ENCODE results near the gene CDH8. TPM values are rescaled to one million over a fixed set of nuclear protein-coding genes. Genes with fewer than 3 reads are reported as not detected.

CDH8 gene
- 2.1 TPM in 2 replicates for total RNA-seq
- 2.2 and 4.8 TPM in 2 replicates for polyA plus RNA-seq

- no peak within 1 kb of the TSS for H3K27ac ChIP-seq
- H3K9me3 ChIP-seq (ENCODE audit: low read depth) = no peaks in the 10 kb centered on the region
- H3K4me1 ChIP-seq (ENCODE audit: insufficient read depth) = peaks cover 9% of the 10 kb centered on the region
- peak within 1 kb of the TSS; percentile 39 for H2AFZ ChIP-seq
- peak within 1 kb of the TSS; percentile 89 for H3K4me2 ChIP-seq
- H3K36me3 ChIP-seq (replicated peaks; ENCODE audit: insufficient read depth, low read depth) = no peaks in the 10 kb centered on the region
- WGBS (ENCODE audit: low lambda C conversion rate, missing lambda C conversion rate) = 1% methylated on average over 46 of the region's 60 CpGs
- peak within 1 kb of the TSS; percentile 25 for H3K4me3 ChIP-seq
- DNase-seq (ENCODE audit: low spot score) = peak; percentile 40
- H3K79me2 ChIP-seq = no peaks in the 10 kb centered on the region
- H3K27me3 ChIP-seq = peaks cover 78% of the 10 kb centered on the region
- no peaks in the 10 kb centered on the region for H3K9me2 ChIP-seq (replicated peaks; ENCODE audit: insufficient read depth)
- H4K20me1 ChIP-seq (ENCODE audit: insufficient read depth, poor library complexity, severe bottlenecking) = no peaks in the 10 kb centered on the region
- no peak for TF ChIP-seq CTCF (IDR thresholded peaks at IDR 0.05; ENCODE audit: poor library complexity)
- peak; percentile 7 for TF ChIP-seq EZH2 (IDR thresholded peaks at IDR 0.05; ENCODE audit: borderline replicate concordance)
Measured at GRCh38 chr16:62036101-62036801, at the start of gene CDH8. TSS of gene CDH8 (minus strand) at chr16:62036438. CDS start at chr16:62021403, 15,035 bp downstream.

- Histone ChIP-seq H3K4me1 (ENCODE audit: insufficient read depth) (no peaks in the 10 kb centered on the region), H3K9me3 (ENCODE audit: low read depth) (no peaks in the 10 kb centered on the region), H3K27ac (no peak overlapping the region), H4K20me1 (ENCODE audit: insufficient read depth, poor library complexity, severe bottlenecking) (no peaks in the 10 kb centered on the region), H3K79me2 (no peaks in the 10 kb centered on the region), H2AFZ (no peak overlapping the region), H3K4me3 (no peak overlapping the region), H3K9me2 (replicated peaks; ENCODE audit: insufficient read depth) (no peaks in the 10 kb centered on the region), H3K27me3 (no peaks in the 10 kb centered on the region), H3K4me2 (no peak overlapping the region), H3K36me3 (replicated peaks; ENCODE audit: insufficient read depth, low read depth) (no peaks in the 10 kb centered on the region)
- TF ChIP-seq EZH2 (IDR thresholded peaks at IDR 0.05; ENCODE audit: borderline replicate concordance) (no peak), EZH2phosphoT487 (IDR thresholded peaks at IDR 0.05; ENCODE audit: low read depth, severe bottlenecking, unreplicated experiment) (no peak), CTCF (IDR thresholded peaks at IDR 0.05; ENCODE audit: poor library complexity) (no peak)
- WGBS (ENCODE audit: low lambda C conversion rate, missing lambda C conversion rate) = 63% methylated on average over 4 of the region's 4 CpGs
- DNase-seq (ENCODE audit: low spot score) = no peak
Measured at GRCh38 chr16:62079236-62079635, 43.0 kb upstream of the CDH8 start.

- H3K4me3 ChIP-seq = no peak overlapping the region
- H3K9me2 ChIP-seq (replicated peaks; ENCODE audit: insufficient read depth) = no peaks in the 10 kb centered on the region
- no peaks in the 10 kb centered on the region for H3K4me1 ChIP-seq (ENCODE audit: insufficient read depth)
- H3K36me3 ChIP-seq (replicated peaks; ENCODE audit: insufficient read depth, low read depth) = no peaks in the 10 kb centered on the region
- 59% methylated on average over 4 of the region's 4 CpGs for WGBS (ENCODE audit: low lambda C conversion rate, missing lambda C conversion rate)
- peak; percentile 13 for DNase-seq (ENCODE audit: low spot score)
- no peaks in the 10 kb centered on the region for H3K27me3 ChIP-seq
- TF ChIP-seq CTCF (IDR thresholded peaks at IDR 0.05; ENCODE audit: poor library complexity) (peak; percentile 23), EZH2phosphoT487 (IDR thresholded peaks at IDR 0.05; ENCODE audit: low read depth, severe bottlenecking, unreplicated experiment) (no peak)
- no peak overlapping the region for H2AFZ ChIP-seq
- H3K4me2 ChIP-seq = no peak overlapping the region
- no peaks in the 10 kb centered on the region for H3K9me3 ChIP-seq (ENCODE audit: low read depth)
- no peaks in the 10 kb centered on the region for H3K79me2 ChIP-seq
- no peaks in the 10 kb centered on the region for H4K20me1 ChIP-seq (ENCODE audit: insufficient read depth, poor library complexity, severe bottlenecking)
- H3K27ac ChIP-seq = no peak overlapping the region
Measured at GRCh38 chr16:62077998-62078397, 41.8 kb upstream of the CDH8 start.

Measured in hepatocyte (in vitro differentiated cells).